PC-9 (cell line): ENCODE measurements around the gene COL18A1. TPM values are rescaled to one million over a fixed set of nuclear protein-coding genes. Genes with fewer than 3 reads are reported as not detected.

Experiments used
- BruUV-seq: library from RNA; stranded (reverse); fragments of 400-500 nt; replicated peaks from 2 replicates; lab custom pipeline; 2021; lab: Mats Ljungman, UMichigan
- CTCF ChIA-PET: fragments of 300-600 bp; sonication (Branson Sonifier 250); formaldehyde crosslinking; loops from one replicate; lab custom pipeline; 2022; ENCODE audit warnings: antibody characterized with exemption; lab: Charles Lee
- POLR2A ChIA-PET: fragments of 300-600 bp; sonication (Branson Sonifier 250); formaldehyde crosslinking; loops from one replicate; lab custom pipeline; 2022; ENCODE audit warnings: antibody characterized with exemption; ENCODE audit not compliant: unreplicated experiment; lab: Charles Lee
- DNase-seq, 2 experiments: peaks; one replicate each; pipeline versions ENCODE4 v3.0.0 to v3.0.0-alpha.2; 2015 to 2022; ENCODE audit warnings: mixed read lengths in 1 of 2
- H2AFZ ChIP-seq: fragments of 200-600 bp; sonication (generic); 2 replicates; pipeline ENCODE4 v1.8.1; 2017; ENCODE audit warnings: antibody characterized with exemption
- H3F3A ChIP-seq: fragments of 200-600 bp; sonication (generic); 2 replicates; pipeline ENCODE4 v1.8.1; 2017; ENCODE audit warnings: antibody characterized with exemption, mild to moderate bottlenecking, low read depth; ENCODE audit not compliant: insufficient read depth
- H3K27ac ChIP-seq: fragments of 200-600 bp; sonication (generic); 2 replicates; pipeline ENCODE4 v1.6.1; 2016; ENCODE audit warnings: mixed run types
- H3K27me3 ChIP-seq: fragments of 200-600 bp; sonication (generic); 2 replicates; pipeline ENCODE4 v1.6.1; 2016; ENCODE audit warnings: low read depth, mixed run types; ENCODE audit not compliant: insufficient read depth
- H3K36me3 ChIP-seq: fragments of 200-600 bp; sonication (generic); 2 replicates; pipeline ENCODE4 v1.6.1; 2016; ENCODE audit warnings: low read depth, mixed run types
- H3K4me1 ChIP-seq: fragments of 200-600 bp; sonication (generic); replicated peaks from 2 replicates; pipeline ENCODE4 v1.6.1; 2016; ENCODE audit warnings: mixed run types; ENCODE audit not compliant: insufficient read depth
- H3K4me2 ChIP-seq: fragments of 200-600 bp; sonication (generic); 2 replicates; pipeline ENCODE4 v1.6.1; 2017; ENCODE audit warnings: mixed run types
- H3K4me3 ChIP-seq: fragments of 200-600 bp; sonication (generic); 2 replicates; pipeline ENCODE4 v1.6.1; 2016; ENCODE audit warnings: mixed run types
- H3K79me2 ChIP-seq: fragments of 200-600 bp; sonication (generic); 2 replicates; pipeline ENCODE4 v1.6.1; 2017; ENCODE audit warnings: low read depth, mixed run types
- H3K9me2 ChIP-seq: fragments of 200-600 bp; sonication (generic); 2 replicates; pipeline ENCODE4 v1.8.1; 2017; ENCODE audit warnings: mild to moderate bottlenecking; ENCODE audit not compliant: insufficient read depth
- H3K9me3 ChIP-seq: fragments of 200-600 bp; sonication (generic); 2 replicates; pipeline ENCODE4 v1.8.1; 2016; ENCODE audit warnings: low read depth; ENCODE audit not compliant: insufficient read depth
- H4K20me1 ChIP-seq: fragments of 200-600 bp; sonication (generic); 2 replicates; pipeline ENCODE4 v1.8.1; 2017; ENCODE audit not compliant: insufficient read depth
- CTCF ChIP-seq: fragments of 200-600 bp; sonication (generic); conservative IDR thresholded peaks from 2 replicates; pipeline ENCODE4 v1.6.1; 2017; ENCODE audit warnings: mixed run types, antibody characterized with exemption, mild to moderate bottlenecking, moderate library complexity
- EZH2 ChIP-seq: fragments of 200-600 bp; sonication (generic); IDR thresholded peaks from 2 replicates; pipeline ENCODE4 v1.8.0; 2017; ENCODE audit warnings: antibody characterized with exemption, low read depth
- intact Hi-C: fragments of 100-400 bp; cut with micrococcal nuclease; formaldehyde crosslinking; loops from one replicate; pipeline ENCODE4 v1.10.0; 2022; ENCODE audit not compliant: unreplicated experiment
- total RNA-seq: library from RNA; stranded (reverse); gene quantifications from 2 replicates; pipeline ENCODE4 v1.2.3, GENCODE V29; 2021

The COL18A1 gene
- total RNA-seq, 1 experiment from 2014 or later = 82.4 TPM

- peaks cover 6% of the 10 kb centered on the region; the same call in 1 of the 2 replicates for H3K27me3 ChIP-seq
- CTCF ChIA-PET = no interaction called here
- TF ChIP-seq CTCF = no peak
- no peak for TF ChIP-seq EZH2
Measured at GRCh38 chr21:45388611-45389296, 16.2 kb upstream of the COL18A1 start.

DNA sequence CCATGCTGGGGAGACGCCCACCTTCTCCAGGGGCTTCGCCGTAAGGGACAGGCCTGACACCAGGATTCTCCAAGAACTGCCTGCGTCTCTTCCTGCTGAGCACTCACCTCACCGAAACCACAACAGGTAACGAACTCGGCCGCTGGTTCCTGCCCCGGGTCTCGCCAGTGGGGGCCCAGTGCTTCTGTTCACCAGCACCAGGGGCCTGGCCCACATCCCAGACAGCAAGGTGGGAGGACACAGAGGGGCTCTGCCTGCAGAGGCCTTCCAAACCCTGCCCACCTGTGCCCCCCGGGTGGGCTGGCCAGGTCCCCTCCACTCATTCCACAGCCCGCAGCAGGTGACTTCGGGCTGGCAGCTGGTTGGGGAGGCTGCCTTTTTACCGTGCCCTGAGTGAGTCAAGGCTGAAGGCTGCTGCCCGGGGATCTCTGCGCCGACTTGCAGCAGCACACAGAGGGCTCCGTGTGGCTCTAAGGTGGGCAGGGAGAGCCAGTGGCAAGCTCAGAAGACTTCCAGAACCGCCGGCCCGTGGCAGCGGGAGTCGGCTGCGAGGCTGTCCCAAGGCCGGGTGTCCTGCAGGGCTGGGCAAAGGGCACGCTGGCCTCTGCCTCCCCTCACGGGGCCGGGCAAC, 14.7 kb upstream of the COL18A1 start:
- intact Hi-C loops = no loop called here
- Histone ChIP-seq H3K36me3 (no peaks in the 10 kb centered on the region), H3K4me1 (peaks cover 9% of the 10 kb centered on the region; the same call in 1 of the 2 replicates), H2AFZ (no peak overlapping the region), H3K4me3 (no peak overlapping the region), H3K79me2 (no peaks in the 10 kb centered on the region), H3K4me2 (no peak overlapping the region), H3K9me3 (no peaks in the 10 kb centered on the region), H4K20me1 (no peaks in the 10 kb centered on the region), H3K27ac (no peak overlapping the region), H3F3A (no peaks in the 10 kb centered on the region), H3K9me2 (no peaks in the 10 kb centered on the region), H3K27me3 (peaks cover 6% of the 10 kb centered on the region; the same call in 1 of the 2 replicates)
- ChIA-PET POLR2A (no interaction called here), CTCF (no interaction called here)
- TF ChIP-seq CTCF (no peak), EZH2 (no peak)
- DNase-seq = no peak
- BruUV-seq = no TSS peak

More at GRCh38 chr21:45388611-45389296, 16.2 kb upstream of the COL18A1 start:
- intact Hi-C loops = no loop called here
- H3F3A ChIP-seq = no peaks in the 10 kb centered on the region
- no peaks in the 10 kb centered on the region for H3K36me3 ChIP-seq
- no peak overlapping the region for H3K4me3 ChIP-seq
- no peaks in the 10 kb centered on the region for H3K79me2 ChIP-seq
- POLR2A ChIA-PET = interaction anchor here (0.7 kb wide), 1 partner anchor 23 kb away, joined by 12 read pairs; no protein-coding TSS in a partner anchor
- H2AFZ ChIP-seq = no peak overlapping the region
- H4K20me1 ChIP-seq = no peaks in the 10 kb centered on the region
- no peaks in the 10 kb centered on the region for H3K9me3 ChIP-seq
- DNase-seq = no peak
- no peak overlapping the region for H3K27ac ChIP-seq
- H3K4me2 ChIP-seq = no peak overlapping the region
- no peaks in the 10 kb centered on the region for H3K9me2 ChIP-seq
- no TSS peak for BruUV-seq
- peaks cover 9% of the 10 kb centered on the region; the same call in 1 of the 2 replicates for H3K4me1 ChIP-seq

GRCh38 chr21:45390831-45391742, 13.9 kb upstream of the COL18A1 start:
- H3K4me2 ChIP-seq = no peak overlapping the region
- intact Hi-C loops = no loop called here
- H3K79me2 ChIP-seq = no peaks in the 10 kb centered on the region
- no peaks in the 10 kb centered on the region for H3K36me3 ChIP-seq
- H3K27me3 ChIP-seq = peaks cover 6% of the 10 kb centered on the region; the same call in 1 of the 2 replicates
- no peak overlapping the region for H3K4me3 ChIP-seq
- no peaks in the 10 kb centered on the region for H3K9me3 ChIP-seq
- CTCF ChIA-PET = interaction anchor here (0.7 kb wide), 1 partner anchor 165 kb away, joined by 5 read pairs; no protein-coding TSS in a partner anchor
- no peaks in the 10 kb centered on the region for H4K20me1 ChIP-seq
- H3F3A ChIP-seq = no peaks in the 10 kb centered on the region
- H2AFZ ChIP-seq = no peak overlapping the region
- H3K4me1 ChIP-seq = peaks cover 8% of the 10 kb centered on the region; the same call in 1 of the 2 replicates
- no peaks in the 10 kb centered on the region for H3K9me2 ChIP-seq
- no TSS peak for BruUV-seq
- TF ChIP-seq EZH2 = no peak
- H3K27ac ChIP-seq = no peak overlapping the region
- POLR2A ChIA-PET = no interaction called here
- DNase-seq = no peak
